AG10803 (cell line): ENCODE results near the gene ARL4A.

Experiments used
- DNase-seq: peaks from one replicate; pipeline ENCODE4 v3.0.0; 2010; ENCODE audit warnings: low read depth
- H3K4me3 ChIP-seq: 2 replicates; pipeline ENCODE4 v1.5.1; 2011; ENCODE audit warnings: mild to moderate bottlenecking, low read length, control low read depth
- TF ChIP-seq, protein P1 (sequence below): conservative IDR thresholded peaks from 2 replicates; pipeline ENCODE4 v1.5.1; 2011; ENCODE audit warnings: mild to moderate bottlenecking, low read length, control low read depth, inconsistent platforms

Gene ARL4A

DNA sequence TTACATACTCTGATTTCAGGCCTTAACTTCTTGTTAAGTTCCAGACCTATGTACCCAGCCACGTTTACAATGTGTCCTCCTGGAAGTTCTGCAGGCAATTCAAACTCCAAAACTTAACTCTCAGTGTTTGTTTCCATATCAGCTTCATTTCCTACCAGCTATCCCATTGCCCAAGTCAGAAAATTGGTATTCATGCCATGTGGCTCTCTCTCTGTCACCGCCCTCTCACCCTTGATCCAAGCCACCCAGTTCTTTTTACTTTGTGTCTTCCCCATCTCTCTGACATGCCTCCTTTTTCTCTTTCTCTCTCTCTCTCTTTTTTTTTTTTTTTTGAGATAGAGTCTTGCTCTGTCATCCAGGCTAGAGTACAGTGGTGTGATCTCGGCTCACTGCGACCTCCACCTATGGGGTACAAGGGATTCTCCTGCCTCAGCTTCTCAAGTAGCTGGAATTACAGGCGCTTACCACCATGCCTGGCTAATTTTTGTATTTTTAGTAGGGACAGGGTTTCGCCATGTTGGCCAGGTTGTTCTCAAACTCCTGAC, 33.9 kb downstream of the ARL4A start:
- DNase-seq, result no peak
- no peak overlapping the region for H3K4me3 ChIP-seq
- TF ChIP-seq, protein P1, sequence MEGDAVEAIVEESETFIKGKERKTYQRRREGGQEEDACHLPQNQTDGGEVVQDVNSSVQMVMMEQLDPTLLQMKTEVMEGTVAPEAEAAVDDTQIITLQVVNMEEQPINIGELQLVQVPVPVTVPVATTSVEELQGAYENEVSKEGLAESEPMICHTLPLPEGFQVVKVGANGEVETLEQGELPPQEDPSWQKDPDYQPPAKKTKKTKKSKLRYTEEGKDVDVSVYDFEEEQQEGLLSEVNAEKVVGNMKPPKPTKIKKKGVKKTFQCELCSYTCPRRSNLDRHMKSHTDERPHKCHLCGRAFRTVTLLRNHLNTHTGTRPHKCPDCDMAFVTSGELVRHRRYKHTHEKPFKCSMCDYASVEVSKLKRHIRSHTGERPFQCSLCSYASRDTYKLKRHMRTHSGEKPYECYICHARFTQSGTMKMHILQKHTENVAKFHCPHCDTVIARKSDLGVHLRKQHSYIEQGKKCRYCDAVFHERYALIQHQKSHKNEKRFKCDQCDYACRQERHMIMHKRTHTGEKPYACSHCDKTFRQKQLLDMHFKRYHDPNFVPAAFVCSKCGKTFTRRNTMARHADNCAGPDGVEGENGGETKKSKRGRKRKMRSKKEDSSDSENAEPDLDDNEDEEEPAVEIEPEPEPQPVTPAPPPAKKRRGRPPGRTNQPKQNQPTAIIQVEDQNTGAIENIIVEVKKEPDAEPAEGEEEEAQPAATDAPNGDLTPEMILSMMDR, result no peak

DNA sequence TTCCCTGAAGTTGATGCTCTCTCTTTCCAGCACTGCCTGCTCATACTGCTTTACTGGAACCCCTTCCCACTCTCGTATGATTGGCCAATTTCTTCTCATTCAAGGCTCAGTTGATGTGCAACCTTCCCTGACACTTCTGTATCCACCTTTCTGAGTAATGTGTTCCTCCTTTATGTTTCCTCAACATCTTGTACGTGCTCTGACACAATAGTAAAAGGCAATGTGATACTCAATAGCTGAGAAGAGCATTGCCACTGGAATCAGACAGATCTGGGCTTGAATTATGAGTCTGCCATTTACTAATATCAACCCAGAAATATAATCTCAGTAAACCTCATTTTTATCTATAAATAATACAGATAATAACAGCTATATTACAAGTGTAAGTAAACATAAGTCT, 34.7 kb downstream of the ARL4A start:
- TF ChIP-seq, protein P1, result no peak
- no peak for DNase-seq

DNA sequence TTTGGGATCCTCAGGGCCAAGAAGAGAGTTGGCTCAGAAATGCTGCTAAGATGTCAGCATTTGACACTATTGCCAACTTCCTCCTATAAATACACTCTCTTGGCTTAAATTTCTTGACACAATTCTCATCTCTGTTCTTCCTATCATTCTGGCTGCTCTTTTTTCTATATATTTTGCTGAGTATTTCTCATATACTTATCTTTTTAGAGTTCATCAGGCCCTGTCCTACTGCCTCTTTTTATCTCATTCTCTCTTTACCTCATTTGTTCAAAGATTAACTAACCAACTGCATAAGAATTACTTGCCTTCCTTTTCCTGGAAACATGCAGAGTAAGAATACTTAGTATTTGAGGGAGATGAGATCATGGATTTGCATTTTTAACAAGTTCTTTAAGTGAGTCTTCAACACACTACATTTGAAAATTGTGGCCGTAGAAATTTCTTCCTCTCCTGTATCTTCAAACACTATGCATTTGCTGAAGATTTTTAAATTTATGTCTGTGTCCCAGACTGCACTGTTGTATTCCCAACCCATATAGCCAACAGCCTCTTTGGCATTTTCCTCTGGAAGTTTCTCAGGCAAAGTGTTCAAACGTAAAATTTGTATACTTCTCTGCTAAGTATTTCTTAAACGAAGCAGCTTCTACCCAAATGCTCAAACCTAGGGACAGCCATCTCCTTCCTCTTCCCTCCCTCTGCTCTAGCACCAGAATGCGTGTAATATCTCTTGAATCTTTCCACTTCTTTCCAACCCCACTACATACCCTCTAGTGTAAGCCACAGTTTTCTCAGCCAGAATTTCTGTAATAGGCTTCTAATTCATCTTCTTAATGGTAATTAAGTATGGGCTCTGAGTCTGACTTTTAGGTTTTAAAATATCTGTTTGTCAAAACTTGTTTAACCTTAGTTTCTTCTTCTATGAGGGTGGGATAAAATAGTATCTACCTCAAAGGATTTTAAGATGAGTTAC, 35.5 kb downstream of the ARL4A start:
- H3K4me3 ChIP-seq, result no peak overlapping the region
- DNase-seq, result no peak
- TF ChIP-seq, protein P1, result no peak

More for the DNA sequence above, 34.7 kb downstream of the ARL4A start:
- H3K4me3 ChIP-seq, result no peak overlapping the region

DNA sequence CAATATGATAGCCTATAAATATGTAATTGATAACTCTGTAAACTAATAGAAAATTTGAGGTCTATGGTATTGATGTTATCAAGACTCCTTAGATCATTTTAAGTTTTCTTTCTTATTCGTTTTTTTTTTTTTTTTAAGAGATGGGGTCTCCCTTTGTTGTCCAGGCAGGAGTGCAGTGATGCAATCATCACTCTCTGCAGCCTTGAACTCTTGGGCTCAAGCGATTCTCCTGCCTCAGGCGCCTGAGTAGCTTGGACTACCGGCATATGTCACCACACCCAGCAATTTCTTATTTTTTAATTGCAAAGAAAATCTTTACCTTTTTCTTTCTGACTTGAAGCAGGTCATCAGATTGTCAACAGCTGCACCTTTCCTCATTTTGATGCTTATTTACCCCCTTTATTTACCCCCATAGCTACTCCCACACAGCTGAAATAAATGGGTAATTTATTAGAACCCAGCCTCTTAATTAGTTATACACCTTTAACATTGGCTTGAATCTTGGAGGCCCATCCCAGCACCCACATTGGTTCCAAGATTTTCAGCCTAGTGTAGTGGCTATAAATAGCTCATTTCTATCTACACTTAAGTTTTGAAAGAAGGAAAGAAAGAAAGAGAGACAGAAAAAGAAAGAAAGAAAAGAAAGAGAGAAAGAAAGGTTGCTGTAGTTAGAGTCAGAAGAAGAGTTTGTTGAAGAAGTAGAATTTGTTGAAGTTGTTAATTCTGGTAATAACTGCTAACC, 38.3 kb downstream of the ARL4A start:
- no peak overlapping the region for H3K4me3 ChIP-seq
- DNase-seq, result no peak
- TF ChIP-seq, protein P1, result no peak

DNA sequence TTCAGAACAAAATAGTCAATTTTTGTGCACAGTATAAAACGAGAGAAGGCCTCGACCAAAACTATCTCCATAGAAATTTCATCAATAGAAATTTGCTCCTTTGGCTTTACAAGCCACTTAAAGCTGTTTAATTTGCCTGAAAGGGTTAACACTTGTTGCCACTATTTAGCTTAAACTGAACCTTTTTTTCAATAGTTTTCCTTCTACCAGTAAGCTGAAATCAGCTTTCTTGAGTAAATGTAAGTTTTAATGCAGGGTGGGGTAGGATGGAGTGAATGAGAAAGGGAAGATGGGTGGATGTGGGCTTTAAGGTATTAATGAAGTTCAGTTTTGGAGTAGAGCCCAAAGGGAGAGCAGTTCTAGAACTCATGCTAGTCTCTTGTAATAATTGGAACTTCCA, 39.5 kb downstream of the ARL4A start:
- no peak for DNase-seq
- TF ChIP-seq, protein P1, result no peak
- H3K4me3 ChIP-seq, result no peak overlapping the region

DNA sequence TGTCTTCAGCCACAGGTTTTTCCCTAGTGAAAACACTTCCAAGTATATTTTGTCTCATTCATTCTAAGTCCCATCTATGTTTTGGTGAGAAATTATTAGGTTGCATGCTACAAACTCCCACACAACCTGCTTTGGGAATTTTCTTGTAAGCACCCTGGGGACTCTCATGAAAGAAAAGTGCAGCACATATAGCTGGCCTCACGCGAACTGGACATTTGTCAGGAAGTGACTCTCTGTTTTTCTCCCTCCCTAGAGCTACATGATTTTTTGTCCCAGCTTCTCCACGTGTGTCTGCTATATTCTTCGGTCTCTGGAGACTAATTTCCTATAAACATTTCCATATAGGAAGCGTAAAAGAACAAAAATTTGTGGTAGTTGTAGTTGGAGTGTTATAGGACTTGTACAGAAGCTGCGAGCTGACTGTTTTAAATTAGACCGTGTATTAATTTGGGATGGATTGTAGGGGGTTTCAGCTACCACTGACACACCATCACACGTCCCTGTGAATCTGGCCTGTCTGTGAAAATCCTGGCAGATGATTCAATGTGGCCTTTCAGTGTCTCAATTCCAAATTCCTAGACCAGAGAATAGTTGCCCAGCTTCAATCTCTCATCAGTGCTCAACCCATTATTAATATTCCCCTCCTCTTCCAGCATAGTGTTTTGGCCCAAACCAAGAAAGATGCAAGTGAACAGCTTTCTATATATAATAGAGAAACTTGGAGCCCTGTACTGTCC, 40.2 kb downstream of the ARL4A start:
- peak; percentile 23 for DNase-seq
- TF ChIP-seq, protein P1, result no peak
- no peak overlapping the region for H3K4me3 ChIP-seq
